ENCODE results near the gene CRISPLD2. TPM values are rescaled to one million over a fixed set of nuclear protein-coding genes. Genes with fewer than 3 reads are reported as not detected.

CRISPLD2 gene
- total and polyA plus RNA-seq, 10 of the 15 experiments (the other 5 are each of a cell fraction or from before 2014, with no cell fraction given) = 0.03 to 0.30 (median 0.08) TPM; not detected in 5

- TF ChIP-seq ZBTB40 (IDR thresholded peaks at IDR 0.05; ENCODE audit: borderline replicate concordance) (no peak), SIX5 (IDR thresholded peaks at IDR 0.05; ENCODE audit: low read depth, low read length, severe bottlenecking) (no peak), PKNOX1 (IDR thresholded peaks at IDR 0.05) (no peak), JUND (IDR thresholded peaks at IDR 0.05; ENCODE audit: low read depth, low read length) (no peak), PAX5 (IDR thresholded peaks at IDR 0.05; ENCODE audit: borderline replicate concordance, low read depth, low read length) (no peak), RB1 (IDR thresholded peaks at IDR 0.05; ENCODE audit: borderline replicate concordance) (no peak)
These were observed 3.3 kb upstream of the CRISPLD2 start (continued) for GRCh38 chr16:84816485-84816884.

GRCh38 chr16:84817206-84817605 lies 2.6 kb upstream of the CRISPLD2 start:
- ChIA-PET RAD21 (ENCODE audit: unreplicated experiment) (no interaction called here), SMC1A (ENCODE audit: uncharacterized antibody, unreplicated experiment) (no interaction called here), POLR2A (no interaction called here), CTCF (no interaction called here)
- Histone ChIP-seq H3K9ac (ENCODE audit: control insufficient read depth, insufficient read depth, low read length) (no peak overlapping the region), H3K4me3 (no peak overlapping the region), H3K4me2 (ENCODE audit: control insufficient read depth, insufficient read depth) (no peak overlapping the region), H4K20me1 (ENCODE audit: control insufficient read depth, insufficient read depth) (no peaks in the 10 kb centered on the region), H3K36me3 (ENCODE audit: control insufficient read depth in 2 of 2, insufficient read depth in 2 of 2, low read length in 1 of 2) (no peaks in the 10 kb centered on the region), H3K9me3 (replicated peaks; ENCODE audit: control insufficient read depth, insufficient read depth, low read length) (no peaks in the 10 kb centered on the region; the same call in 2 of the 3 replicates), H3K27ac (ENCODE audit: control insufficient read depth, insufficient read depth) (no peak overlapping the region), H3K79me2 (ENCODE audit: control insufficient read depth, insufficient read depth, low read length) (no peaks in the 10 kb centered on the region), H3K27me3 (replicated peaks in 1 of 2; ENCODE audit: control insufficient read depth in 2 of 2, insufficient read depth in 2 of 2, low read length in 1 of 2) (peaks cover 8 to 15% of the 10 kb centered on the region in 2 experiments; a peak in 3 of 4 replicates), H3K4me1 (ENCODE audit: control insufficient read depth, insufficient read depth, low read length) (no peaks in the 10 kb centered on the region), H2AFZ (ENCODE audit: control insufficient read depth, low read depth, low read length) (no peak overlapping the region)
- no peak for FAIRE-seq
- DNase-seq (ENCODE audit: low read depth, low spot score) = no peak
- TF ChIP-seq STAT1 (conservative IDR thresholded peaks at IDR 0.05) (no peak), CREB1 (IDR thresholded peaks at IDR 0.05; ENCODE audit: low read depth) (no peak), ATF3 (IDR thresholded peaks at IDR 0.05; ENCODE audit: borderline replicate concordance, extremely low read depth, low read depth, low read length) (no peak), POLR2AphosphoS2 (IDR thresholded peaks at IDR 0.05; ENCODE audit: low read depth, low read length) (no peak), PKNOX1 (IDR thresholded peaks at IDR 0.05) (no peak), RBBP5 (conservative IDR thresholded peaks at IDR 0.05) (no peak), EZH2 (IDR thresholded peaks at IDR 0.05; ENCODE audit: borderline replicate concordance, control insufficient read depth, low read depth, low read length) (no peak)
- in situ Hi-C loops (cut with MboI) (no loop called here), intact Hi-C loops (cut with micrococcal nuclease; ENCODE audit: unreplicated experiment) (no loop called here)
- WGBS (ENCODE audit: insufficient coverage, insufficient replicate concordance, low lambda C conversion rate, missing lambda C conversion rate) = 50% methylated on average over 10 of the region's 10 CpGs
- no TSS peak for BruUV-seq (replicated peaks)
- ATAC-seq = no peak

All from GM12878 (cell line).